ENCODE results near the gene MORN3.

MORN3 gene

DNA sequence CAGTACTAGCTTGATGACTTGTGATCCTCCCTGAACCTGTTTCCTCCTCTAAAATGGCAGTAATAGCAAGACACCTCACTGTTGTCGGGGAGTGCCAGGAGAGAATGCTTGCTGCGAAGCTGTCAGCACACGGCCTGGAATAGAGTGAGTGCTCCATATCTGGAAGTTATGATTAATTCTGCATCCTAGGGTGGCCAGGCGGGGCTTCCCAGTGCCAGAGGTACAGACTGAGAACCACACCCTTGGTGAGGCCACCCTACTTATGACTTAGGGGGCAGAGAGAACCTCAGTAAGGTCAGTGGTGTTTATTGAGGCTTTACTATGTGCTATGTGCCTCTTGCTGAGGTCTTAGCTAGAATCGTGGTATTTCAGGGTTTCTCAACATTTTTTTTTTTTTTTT is 20.1 kb downstream of the MORN3 start:
- no peak for TF ChIP-seq CTCF (conservative IDR thresholded peaks at IDR 0.05; ENCODE audit: low read length)
- TF ChIP-seq EZH2phosphoT487 (IDR thresholded peaks at IDR 0.05; ENCODE audit: borderline replicate concordance) = no peak
- Histone ChIP-seq H2AFZ (ENCODE audit: low read length) (no peak overlapping the region), H3K27me3 (ENCODE audit: insufficient read depth, low read length, poor library complexity, severe bottlenecking) (no peaks in the 10 kb centered on the region), H3K9ac (ENCODE audit: low read depth, low read length, poor library complexity, severe bottlenecking) (peak overlapping the region; percentile 55), H3K9me2 (replicated peaks; ENCODE audit: low read depth, low read length) (no peaks in the 10 kb centered on the region), H3K4me1 (ENCODE audit: insufficient read depth, low read length, poor library complexity, severe bottlenecking) (peaks cover 40% of the 10 kb centered on the region), H3K79me2 (ENCODE audit: insufficient read depth, low read length) (no peaks in the 10 kb centered on the region), H3K9me3 (ENCODE audit: insufficient read depth, low read depth, low read length) (no peaks in the 10 kb centered on the region), H3F3A (ENCODE audit: low read depth) (0 out of 2 replicates have a peak, but pooled peaks cover 5% of the 10 kb centered on the region), H3K36me3 (ENCODE audit: insufficient read depth, low read length) (no peaks in the 10 kb centered on the region), H3K4me2 (ENCODE audit: low read depth, low read length, poor library complexity, severe bottlenecking) (peak overlapping the region; percentile 68), H4K20me1 (ENCODE audit: insufficient read depth, low read length, poor library complexity, severe bottlenecking) (no peaks in the 10 kb centered on the region), H3K4me3 (ENCODE audit: low read length, poor library complexity, severe bottlenecking) (peak overlapping the region; percentile 59)

DNA sequence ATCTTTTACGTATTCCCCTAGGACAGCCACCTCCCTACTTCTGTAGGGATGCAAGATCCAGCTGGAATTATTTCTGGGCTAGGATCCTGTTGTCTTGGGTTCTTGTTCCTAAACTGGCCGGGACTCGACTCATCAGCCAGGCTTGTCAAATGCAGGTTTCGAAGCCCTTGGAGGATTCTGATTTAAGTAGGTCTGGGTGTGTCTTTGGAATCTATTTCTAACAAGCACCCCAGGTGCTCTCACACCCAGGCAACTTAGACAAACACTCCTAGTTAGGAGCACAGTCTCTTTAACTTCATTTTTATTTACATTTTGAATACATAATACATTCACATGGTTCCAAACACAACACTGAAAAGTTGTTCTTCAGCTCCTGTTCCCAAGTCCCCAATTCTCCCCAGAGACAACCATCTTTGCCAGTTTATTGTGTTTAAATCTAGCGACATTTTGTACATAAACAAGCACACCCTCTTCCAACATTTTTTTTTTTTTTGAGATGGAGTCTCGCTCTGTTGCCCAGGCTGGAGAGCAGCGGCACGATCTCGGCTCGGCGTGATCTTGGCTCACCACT is 20.9 kb downstream of the MORN3 start:
- Histone ChIP-seq H3K27me3 (ENCODE audit: insufficient read depth, low read length, poor library complexity, severe bottlenecking) (no peaks in the 10 kb centered on the region), H3K9ac (ENCODE audit: low read depth, low read length, poor library complexity, severe bottlenecking) (peak overlapping the region; percentile 55), H3F3A (ENCODE audit: low read depth) (0 out of 2 replicates have a peak, but pooled peaks cover 5% of the 10 kb centered on the region), H3K79me2 (ENCODE audit: insufficient read depth, low read length) (no peaks in the 10 kb centered on the region), H3K4me1 (ENCODE audit: insufficient read depth, low read length, poor library complexity, severe bottlenecking) (peaks cover 40% of the 10 kb centered on the region), H3K4me3 (ENCODE audit: low read length, poor library complexity, severe bottlenecking) (no peak overlapping the region), H2AFZ (ENCODE audit: low read length) (no peak overlapping the region), H3K36me3 (ENCODE audit: insufficient read depth, low read length) (no peaks in the 10 kb centered on the region), H4K20me1 (ENCODE audit: insufficient read depth, low read length, poor library complexity, severe bottlenecking) (no peaks in the 10 kb centered on the region), H3K4me2 (ENCODE audit: low read depth, low read length, poor library complexity, severe bottlenecking) (peak overlapping the region; percentile 68), H3K9me3 (ENCODE audit: insufficient read depth, low read depth, low read length) (no peaks in the 10 kb centered on the region), H3K9me2 (replicated peaks; ENCODE audit: low read depth, low read length) (no peaks in the 10 kb centered on the region)
- TF ChIP-seq CTCF (conservative IDR thresholded peaks at IDR 0.05; ENCODE audit: low read length) = no peak
- no peak for TF ChIP-seq EZH2phosphoT487 (IDR thresholded peaks at IDR 0.05; ENCODE audit: borderline replicate concordance)

- no peak overlapping the region for H3K4me2 ChIP-seq (ENCODE audit: low read depth, low read length, poor library complexity, severe bottlenecking)
- no peaks in the 10 kb centered on the region for H3K27me3 ChIP-seq (ENCODE audit: insufficient read depth, low read length, poor library complexity, severe bottlenecking)
- no peaks in the 10 kb centered on the region for H3F3A ChIP-seq (ENCODE audit: low read depth)
- H3K9me3 ChIP-seq (ENCODE audit: insufficient read depth, low read depth, low read length) = no peaks in the 10 kb centered on the region
- no peak overlapping the region for H3K9ac ChIP-seq (ENCODE audit: low read depth, low read length, poor library complexity, severe bottlenecking)
- peaks cover 46% of the 10 kb centered on the region for H3K79me2 ChIP-seq (ENCODE audit: insufficient read depth, low read length)
- H3K4me3 ChIP-seq (ENCODE audit: low read length, poor library complexity, severe bottlenecking) = no peak overlapping the region
- TF ChIP-seq EZH2phosphoT487 (IDR thresholded peaks at IDR 0.05; ENCODE audit: borderline replicate concordance) (no peak), CTCF (conservative IDR thresholded peaks at IDR 0.05; ENCODE audit: low read length) (no peak)
- peaks cover 11% of the 10 kb centered on the region; the same call in 1 of the 2 replicates for H3K36me3 ChIP-seq (ENCODE audit: insufficient read depth, low read length)
- peaks cover 23% of the 10 kb centered on the region for H3K4me1 ChIP-seq (ENCODE audit: insufficient read depth, low read length, poor library complexity, severe bottlenecking)
- H2AFZ ChIP-seq (ENCODE audit: low read length) = no peak overlapping the region
- H3K9me2 ChIP-seq (replicated peaks; ENCODE audit: low read depth, low read length) = no peaks in the 10 kb centered on the region
- H4K20me1 ChIP-seq (ENCODE audit: insufficient read depth, low read length, poor library complexity, severe bottlenecking) = peaks cover 2% of the 10 kb centered on the region
These were observed 28.2 kb downstream of the MORN3 start for GRCh38 chr12:121641343-121641630.

All from Loucy (cell line).